Activated CD8-positive, alpha-beta memory T cell treated with anti-CD3 and anti-CD28 coated beads, Interleukin-2, amount 50 U/mL, for 4 hours (primary cell): ENCODE results near the gene POMP.

Experiments
- DNase-seq: peaks from one replicate; pipeline ENCODE4 v3.0.0-alpha.2; 2020

POMP gene

DNA sequence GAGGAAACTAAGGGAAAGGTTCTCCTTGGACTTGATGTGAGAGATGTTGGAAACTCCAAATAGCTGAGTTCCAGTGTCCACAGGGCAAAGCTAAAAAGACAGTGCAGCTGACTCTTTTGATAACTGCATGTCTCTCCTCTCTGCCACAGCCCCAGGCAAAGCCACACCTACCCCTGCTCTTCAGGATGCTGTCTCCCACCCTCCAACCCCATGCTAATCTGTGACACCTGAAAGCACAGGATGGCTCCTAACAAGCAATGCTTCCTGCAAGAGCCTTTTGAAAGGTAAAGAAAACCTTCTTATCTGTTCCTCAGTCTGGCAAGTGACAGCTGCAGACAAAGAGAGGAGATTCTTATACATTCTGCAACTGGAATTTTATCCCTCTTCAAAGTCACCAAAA lies 45.4 kb downstream of the POMP start:
- DNase-seq, result no peak

DNA sequence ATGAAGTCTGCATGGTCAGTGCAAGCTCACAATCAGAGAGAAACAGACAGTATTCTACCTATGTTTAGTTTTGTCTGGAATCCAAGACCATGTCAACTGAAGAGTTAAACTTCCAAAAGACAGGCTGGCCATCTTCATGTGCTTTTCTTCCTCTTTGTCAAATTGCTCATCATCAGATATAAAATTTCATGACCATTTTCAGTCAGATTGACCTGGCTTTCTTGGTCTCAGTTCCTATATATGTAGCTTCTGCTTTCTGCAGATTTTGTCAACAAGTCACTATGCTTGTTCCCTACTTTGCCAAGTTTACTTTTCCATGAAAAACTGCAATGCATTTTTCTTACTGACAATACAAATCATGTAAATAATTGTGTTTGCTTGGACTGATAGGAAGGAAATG lies 46.0 kb downstream of the POMP start:
- DNase-seq, result no peak

GRCh38 chr13:28705461-28706083 lies 46.6 kb downstream of the POMP start:
- DNase-seq, result no peak

DNA sequence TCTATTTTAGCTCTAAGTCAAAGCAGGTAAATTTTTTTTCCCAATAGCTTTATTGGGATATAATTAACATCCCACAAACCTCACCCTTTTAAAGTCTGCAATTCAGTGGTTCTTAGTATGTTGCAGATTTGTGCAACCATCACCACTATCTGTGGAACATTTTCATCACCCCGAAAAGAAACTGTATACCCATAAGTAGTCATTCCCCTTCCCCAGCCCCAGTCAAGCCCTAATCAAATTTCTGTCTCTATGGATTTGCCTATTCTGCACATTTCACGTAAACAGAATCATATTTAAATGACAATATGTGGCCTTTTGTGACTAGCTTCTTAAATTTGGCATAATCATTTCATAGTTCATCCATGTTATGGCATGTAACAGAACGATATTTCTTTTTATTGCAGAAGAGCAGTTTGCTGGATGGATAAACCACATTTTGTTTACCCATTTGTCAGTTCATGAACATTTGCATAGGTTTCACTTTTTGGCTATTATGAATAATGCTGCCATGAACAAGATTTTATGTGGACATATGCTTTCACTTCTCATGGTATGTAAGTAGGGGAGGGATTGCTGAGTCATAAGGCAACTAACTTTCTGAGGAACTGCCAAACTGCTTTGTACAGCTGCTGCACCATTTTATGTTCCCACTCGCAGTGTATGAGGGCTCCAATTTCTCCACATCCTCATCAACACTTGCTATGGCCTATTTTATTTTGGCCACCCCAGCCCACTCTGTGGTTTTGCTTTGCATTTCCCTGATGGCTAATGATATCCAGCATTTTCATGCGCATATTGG lies 48.9 kb downstream of the POMP start:
- no peak for DNase-seq

GRCh38 chr13:28710161-28710560 lies 51.2 kb downstream of the POMP start:
- DNase-seq, result no peak

- DNase-seq, result no peak
Observed at GRCh38 chr13:28714651-28715050, 55.7 kb downstream of the POMP start.

DNA sequence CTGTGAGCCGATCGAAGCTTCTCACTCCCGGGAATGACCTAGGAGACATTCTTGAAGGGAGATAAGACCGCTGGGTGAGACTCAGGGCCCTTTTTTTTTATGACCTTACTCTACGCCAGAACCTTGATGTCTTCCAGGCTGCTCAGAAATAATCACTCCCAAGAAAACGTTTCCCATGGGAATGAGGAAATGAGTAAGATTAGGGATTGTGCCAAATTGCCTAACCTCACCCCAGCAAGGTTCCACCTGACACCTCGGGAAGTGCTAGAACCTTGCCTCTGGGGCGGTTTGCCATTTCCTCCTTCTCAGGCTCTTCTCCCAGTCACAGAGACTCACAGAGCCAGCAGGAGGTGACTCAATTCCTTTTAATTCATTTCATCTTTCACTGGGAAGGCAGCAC lies 57.6 kb downstream of the POMP start:
- DNase-seq, result no peak

DNA sequence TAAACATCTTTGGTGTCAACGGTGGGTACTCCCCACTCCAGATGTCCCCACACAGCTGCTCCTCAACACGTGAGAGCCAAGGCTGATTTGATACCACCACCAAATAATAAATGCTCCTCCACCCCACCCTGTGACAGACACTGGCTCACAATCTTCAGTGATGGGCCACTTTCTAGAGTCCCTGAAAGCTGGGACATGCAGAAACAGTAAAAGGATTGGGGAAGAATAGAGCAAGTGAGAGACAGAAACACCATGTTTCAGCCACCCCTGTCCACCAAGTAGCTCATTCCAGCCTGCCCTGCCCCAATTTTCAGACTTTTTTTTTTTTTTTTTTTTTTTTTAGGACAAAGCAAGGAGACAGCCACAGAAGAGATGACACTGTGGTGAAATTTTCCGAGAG lies 58.2 kb downstream of the POMP start:
- no peak for DNase-seq

GRCh38 chr13:28718196-28718542 lies 59.2 kb downstream of the POMP start:
- DNase-seq, result no peak

DNA sequence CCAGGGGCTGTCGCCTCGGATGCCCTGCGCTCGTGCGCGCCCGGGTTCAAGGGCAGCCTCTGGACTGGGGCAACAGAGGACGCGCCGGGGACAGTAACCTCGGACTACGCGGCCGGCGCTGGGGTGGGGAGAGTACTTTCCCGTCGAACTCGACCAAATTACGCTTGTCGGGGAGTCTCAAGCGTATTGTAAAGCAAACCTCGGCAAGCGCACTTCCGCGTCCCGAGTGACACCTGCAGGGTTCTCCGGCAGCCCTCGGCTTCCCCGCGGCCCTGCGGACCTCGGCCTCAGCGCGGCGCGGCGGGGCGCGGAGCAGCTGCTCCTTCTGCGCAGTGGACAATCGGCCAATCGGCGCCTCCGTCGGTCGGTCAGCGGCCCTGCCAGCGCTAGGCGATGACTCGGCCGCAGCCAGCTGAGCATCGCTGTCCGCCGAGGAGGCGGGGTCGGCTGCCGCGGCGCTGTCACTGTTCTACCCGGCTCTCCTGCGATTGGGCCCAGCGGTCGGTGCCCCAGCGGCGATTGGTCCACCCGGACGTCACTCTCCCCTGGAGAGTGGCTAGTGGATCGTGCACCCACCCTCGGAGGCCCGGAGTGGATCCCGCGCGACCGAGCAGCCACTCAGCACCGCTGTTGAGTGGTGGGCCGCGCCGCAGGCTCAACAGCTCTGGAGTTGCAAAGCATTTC lies 59.8 kb downstream of the POMP start, which contains the start of gene SLC46A3:
TSS of gene SLC46A3 (minus strand) at position 428 of the 684 bp plus-strand sequence. CDS start 972 bp downstream, outside the sequence.
- peak; percentile 98 for DNase-seq

GRCh38 chr13:28719227-28720055 lies 60.5 kb downstream of the POMP start:
- no peak for DNase-seq

DNA sequence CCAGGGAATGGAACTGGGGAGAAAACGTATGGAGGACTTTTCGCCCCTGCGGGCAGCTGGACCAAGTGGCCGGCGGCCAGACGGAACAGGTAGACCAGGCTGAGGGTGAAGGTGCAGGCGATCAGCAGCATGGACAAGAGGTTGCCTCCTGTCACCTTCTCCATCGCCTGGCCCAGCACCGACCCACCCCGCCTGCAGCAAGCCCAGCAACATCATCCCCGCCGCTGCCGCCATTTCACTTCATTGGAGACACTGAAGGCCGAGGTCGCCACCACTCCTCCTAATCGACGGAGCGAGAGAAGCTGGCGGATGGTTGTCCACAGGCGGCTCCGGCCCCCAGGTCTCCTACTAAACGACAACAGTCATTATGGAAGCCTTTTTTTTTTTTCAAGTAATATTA lies 64.9 kb downstream of the POMP start:
- no peak for DNase-seq

- no peak for DNase-seq
Observed at GRCh38 chr13:28725046-28725610, 66.2 kb downstream of the POMP start.
